ENCODE measurements around the gene VILL. TPM values are rescaled to one million over a fixed set of nuclear protein-coding genes. Genes with fewer than 3 reads are reported as not detected.

The VILL gene
- 10 to 100 TPM in 1 of 4 donors, 1 to 10 TPM in 3; 1.8 to 18.7 (median 6.3) TPM for total RNA-seq

DNA sequence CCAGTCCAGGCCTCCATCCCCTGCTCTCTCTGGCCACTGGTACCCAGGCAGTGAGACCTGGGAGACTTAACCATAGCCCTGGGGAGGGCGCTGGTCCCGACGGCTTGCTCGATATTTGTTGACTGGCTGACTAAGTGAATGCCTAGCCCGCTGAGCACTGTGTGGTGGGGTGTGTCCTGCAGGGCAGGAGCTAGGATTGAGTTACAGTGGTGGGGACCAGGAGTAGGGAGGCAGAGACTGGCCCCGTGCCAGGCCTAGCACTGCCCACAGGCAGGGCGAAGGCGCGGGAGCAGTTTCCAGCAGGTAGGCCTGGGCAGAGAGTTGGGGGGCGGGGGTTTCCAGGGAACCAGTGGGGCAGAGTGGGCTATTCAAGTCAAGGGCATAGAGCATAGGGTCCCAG lies at the start of gene VILL:
Gene VILL (plus strand): TSS at position 260 of the 400 bp plus-strand sequence. CDS start 2,887 bp downstream, outside the sequence.
- Histone ChIP-seq H3K4me3 (no peak within 1 kb of the TSS), H3K4me1 (peaks cover 0 to 5% of the 10 kb centered on the region in 2 donors), H3K9me3 (no peaks in the 10 kb centered on the region), H3K27ac (no peak within 1 kb of the TSS), H3K36me3 (no peaks in the 10 kb centered on the region), H3K27me3 (no peaks in the 10 kb centered on the region)
- TF ChIP-seq POLR2A (IDR thresholded peaks at IDR 0.05), result no peak
- TF ChIP-seq CTCF (IDR thresholded peaks at IDR 0.05), result no peak
- intact Hi-C loops (cut with DNase I; ENCODE audit: low total_unique reads), result no loop called here
- DNase-seq, result no peak

GRCh38 chr3:37941608-37942508 lies 48.7 kb upstream of the VILL start:
- TF ChIP-seq CTCF (IDR thresholded peaks at IDR 0.05) (no peak), POLR2A (IDR thresholded peaks at IDR 0.05) (no peak)
- H3K27ac ChIP-seq, result peak overlapping the region; percentile 67 to 78
- H3K4me1 ChIP-seq, result no peaks in the 10 kb centered on the region
- intact Hi-C loops (cut with DNase I; ENCODE audit: low total_unique reads), result no loop called here
- H3K27me3 ChIP-seq, result no peaks in the 10 kb centered on the region
- no peaks in the 10 kb centered on the region for H3K36me3 ChIP-seq
- no peaks in the 10 kb centered on the region for H3K9me3 ChIP-seq
- DNase-seq, result no peak
- H3K4me3 ChIP-seq, result no peak overlapping the region

DNA sequence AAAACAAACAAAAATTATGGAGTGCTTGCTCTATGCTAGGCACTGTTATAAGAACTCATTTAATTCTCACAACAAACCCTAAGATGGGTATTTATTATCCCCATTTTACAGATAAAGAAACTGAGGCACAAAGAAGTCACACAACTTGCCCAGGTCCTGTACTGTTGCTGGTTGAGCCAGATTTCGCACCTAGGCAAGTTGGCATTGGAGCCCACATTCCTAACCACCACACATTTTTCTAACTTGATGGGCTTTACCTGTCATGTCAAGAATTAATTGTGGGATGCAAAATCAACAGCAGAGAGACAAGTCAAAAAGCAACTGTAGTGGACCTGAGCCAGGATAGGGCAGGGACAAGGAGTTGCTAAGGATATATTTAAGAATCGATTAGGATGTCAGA lies 47.9 kb upstream of the VILL start:
- Histone ChIP-seq H3K9me3 (no peaks in the 10 kb centered on the region), H3K4me3 (no peak overlapping the region), H3K36me3 (no peaks in the 10 kb centered on the region), H3K4me1 (no peaks in the 10 kb centered on the region), H3K27me3 (no peaks in the 10 kb centered on the region), H3K27ac (peak overlapping the region; percentile 67 to 78)
- TF ChIP-seq CTCF (IDR thresholded peaks at IDR 0.05) (no peak), POLR2A (IDR thresholded peaks at IDR 0.05) (no peak)
- intact Hi-C loops (cut with DNase I; ENCODE audit: low total_unique reads), result no loop called here
- DNase-seq, result no peak

- no peaks in the 10 kb centered on the region for H3K36me3 ChIP-seq
- no peak for TF ChIP-seq POLR2A (IDR thresholded peaks at IDR 0.05)
- H3K27me3 ChIP-seq, result no peaks in the 10 kb centered on the region
- intact Hi-C loops (cut with DNase I; ENCODE audit: low total_unique reads), result no loop called here
- H3K4me3 ChIP-seq, result no peak overlapping the region
- peak overlapping the region; percentile 67 to 78 for H3K27ac ChIP-seq
- no peak for DNase-seq
- H3K9me3 ChIP-seq, result no peaks in the 10 kb centered on the region
- H3K4me1 ChIP-seq, result no peaks in the 10 kb centered on the region
These were observed 47.5 kb upstream of the VILL start for GRCh38 chr3:37943126-37943525.

- H3K9me3 ChIP-seq, result no peaks in the 10 kb centered on the region
- H3K27ac ChIP-seq, result peak overlapping the region; percentile 67 to 78
- no peaks in the 10 kb centered on the region for H3K27me3 ChIP-seq
- no peaks in the 10 kb centered on the region for H3K4me1 ChIP-seq
- no peak overlapping the region for H3K4me3 ChIP-seq
- no peak for TF ChIP-seq POLR2A (IDR thresholded peaks at IDR 0.05)
- TF ChIP-seq CTCF (IDR thresholded peaks at IDR 0.05), result no peak
- DNase-seq, result peak; percentile 29 to 53
- intact Hi-C loops (cut with DNase I; ENCODE audit: low total_unique reads), result no loop called here
- H3K36me3 ChIP-seq, result no peaks in the 10 kb centered on the region
These were observed 46.8 kb upstream of the VILL start for GRCh38 chr3:37943631-37944314.
